NCI-H510A (cell line): Measurements from ENCODE around the gene RELCH.

Source experiments
- DNase-seq: peaks from one replicate; lab custom pipeline; 2025; lab: John Stamatoyannopoulos, UW

The RELCH gene

DNA sequence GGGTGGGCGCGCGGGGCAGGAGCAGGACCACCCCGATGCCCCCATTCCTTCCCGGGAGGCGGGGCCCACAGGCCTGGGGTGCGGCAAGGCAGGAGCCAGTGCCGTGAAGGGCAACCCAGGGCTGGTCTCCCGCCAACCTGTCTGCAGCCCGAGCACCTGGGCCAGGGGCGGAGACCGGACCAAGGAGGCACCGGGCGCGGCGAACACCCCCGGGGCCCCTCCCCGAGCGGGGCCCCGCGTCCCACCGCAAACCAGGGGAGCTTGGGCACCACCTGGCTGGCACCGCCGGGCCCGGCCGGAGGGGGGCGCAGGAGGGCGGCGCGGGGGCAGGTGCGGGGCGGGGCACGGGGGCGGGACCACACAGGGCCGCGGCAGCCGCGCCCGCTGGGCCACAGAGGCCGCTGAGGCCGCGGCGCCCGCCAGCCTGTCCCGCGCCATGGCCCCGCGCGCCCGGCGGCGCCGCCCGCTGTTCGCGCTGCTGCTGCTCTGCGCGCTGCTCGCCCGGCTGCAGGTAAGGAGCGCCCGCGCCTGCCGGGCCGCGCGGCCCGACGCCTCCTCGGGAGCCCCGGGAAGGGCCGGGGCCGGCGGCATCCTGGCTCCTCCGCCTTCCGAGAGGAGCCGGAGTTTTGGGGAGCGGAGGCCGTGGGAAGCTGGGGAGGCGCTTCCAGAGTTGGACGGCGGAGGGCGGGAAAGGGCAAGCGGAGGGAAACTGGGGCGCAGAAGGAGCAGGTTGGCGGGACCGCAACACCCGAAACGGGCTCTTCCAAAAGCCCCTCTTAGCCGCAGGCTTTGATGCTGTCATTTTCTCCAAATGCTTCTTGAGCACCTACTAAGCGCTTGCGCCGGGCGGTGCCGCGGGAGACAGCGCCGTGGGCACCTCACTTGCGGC is 138.1 kb downstream of the RELCH start, which contains the start of gene TNFRSF11A:
Gene TNFRSF11A (plus strand): TSS at position 394 of the 889 bp plus-strand sequence. CDS start 43 bp downstream, at position 437.
- peak; percentile 31 for DNase-seq

DNA sequence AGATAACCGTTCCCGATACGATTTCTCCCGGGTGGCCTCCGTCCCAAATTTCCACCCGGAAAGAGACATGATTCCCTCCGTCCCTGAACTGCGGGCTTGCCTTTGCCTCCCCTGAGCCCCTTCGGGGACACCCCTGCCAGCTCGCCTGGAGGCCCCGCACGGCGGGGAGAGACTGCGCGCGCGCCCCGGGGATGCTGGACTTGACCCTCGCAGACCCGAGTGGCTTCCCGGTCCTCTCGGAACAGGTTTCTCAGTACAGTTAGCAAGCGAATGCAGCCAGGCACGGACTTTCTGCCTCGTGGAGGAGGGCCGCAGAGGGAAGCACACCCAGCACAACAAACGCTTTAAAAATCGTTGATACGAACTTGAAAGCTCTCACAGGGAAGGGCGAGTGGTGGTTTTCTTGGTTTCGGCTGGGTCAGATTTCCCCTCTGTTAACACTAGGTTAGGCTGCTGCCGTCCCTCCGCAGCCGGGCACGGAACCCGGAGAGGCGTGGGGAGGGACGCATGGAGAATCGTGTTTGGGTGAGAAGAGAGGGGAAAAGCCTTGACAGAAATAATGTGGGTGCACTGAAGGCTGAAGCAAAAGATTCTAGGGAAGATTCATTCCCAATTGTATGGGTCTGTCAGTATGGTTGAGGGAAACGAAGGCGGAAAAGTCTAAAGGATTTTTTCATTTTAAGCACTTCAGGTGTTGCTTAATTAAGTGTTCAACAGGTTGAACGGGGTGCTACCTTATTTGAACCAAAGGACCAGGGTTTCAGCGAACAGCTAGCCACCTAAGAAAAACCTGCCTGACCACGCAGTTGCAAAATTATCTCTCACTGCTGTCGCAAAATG is 139.0 kb downstream of the RELCH start:
- peak; percentile 31 for DNase-seq

DNA sequence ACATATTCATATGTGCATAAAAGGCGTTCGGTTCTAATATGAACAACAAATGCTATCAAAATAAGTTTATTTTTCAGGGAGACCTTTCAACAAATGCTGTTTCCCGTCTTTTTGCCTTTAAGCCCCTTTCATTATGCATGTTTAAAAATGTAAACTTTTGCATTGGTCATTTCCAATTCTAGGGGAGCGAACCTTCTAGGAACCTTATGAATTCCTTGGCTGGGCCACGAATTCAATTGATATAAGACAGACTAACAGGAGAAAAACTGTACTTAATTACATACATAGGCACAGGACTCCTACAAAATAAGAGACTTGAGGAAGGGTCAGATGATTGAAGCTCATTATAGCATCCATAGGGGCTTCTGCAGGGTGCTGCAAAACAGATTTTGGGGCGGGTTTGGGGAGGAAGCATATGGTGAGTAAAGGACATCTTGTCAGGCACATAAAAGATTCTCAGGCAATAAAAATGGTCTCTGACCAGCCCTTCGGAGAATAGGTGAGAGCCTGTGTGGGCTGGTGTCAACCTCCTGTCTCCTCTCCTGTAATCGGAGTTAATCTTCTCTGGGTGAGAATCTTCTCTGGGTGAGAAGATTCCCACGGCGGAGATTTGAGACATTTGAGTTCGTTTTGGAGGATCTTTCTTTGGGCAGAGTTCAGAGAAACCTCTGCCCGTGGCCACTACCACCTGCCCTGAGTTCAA is 139.7 kb downstream of the RELCH start:
- no peak for DNase-seq

DNA sequence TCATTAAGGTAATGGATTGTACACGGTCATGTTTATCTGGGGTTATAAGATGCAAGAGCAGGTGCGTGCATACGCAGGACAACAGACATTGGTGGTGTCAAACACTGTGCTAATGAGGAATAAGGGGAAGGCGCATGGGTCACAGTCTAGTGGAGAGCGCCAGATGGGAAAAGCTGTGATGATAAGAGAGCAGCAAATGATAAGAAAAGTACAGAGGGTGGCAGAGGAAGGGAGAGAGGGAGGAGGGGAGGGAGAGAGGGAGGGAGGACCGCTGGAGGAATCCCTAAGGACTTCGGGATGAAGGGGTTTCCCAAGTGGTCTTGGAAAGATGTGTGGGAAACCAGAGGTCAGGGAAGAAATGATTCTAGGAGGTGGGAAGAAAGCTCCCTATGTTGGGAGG is 140.9 kb downstream of the RELCH start:
- no peak for DNase-seq

DNA sequence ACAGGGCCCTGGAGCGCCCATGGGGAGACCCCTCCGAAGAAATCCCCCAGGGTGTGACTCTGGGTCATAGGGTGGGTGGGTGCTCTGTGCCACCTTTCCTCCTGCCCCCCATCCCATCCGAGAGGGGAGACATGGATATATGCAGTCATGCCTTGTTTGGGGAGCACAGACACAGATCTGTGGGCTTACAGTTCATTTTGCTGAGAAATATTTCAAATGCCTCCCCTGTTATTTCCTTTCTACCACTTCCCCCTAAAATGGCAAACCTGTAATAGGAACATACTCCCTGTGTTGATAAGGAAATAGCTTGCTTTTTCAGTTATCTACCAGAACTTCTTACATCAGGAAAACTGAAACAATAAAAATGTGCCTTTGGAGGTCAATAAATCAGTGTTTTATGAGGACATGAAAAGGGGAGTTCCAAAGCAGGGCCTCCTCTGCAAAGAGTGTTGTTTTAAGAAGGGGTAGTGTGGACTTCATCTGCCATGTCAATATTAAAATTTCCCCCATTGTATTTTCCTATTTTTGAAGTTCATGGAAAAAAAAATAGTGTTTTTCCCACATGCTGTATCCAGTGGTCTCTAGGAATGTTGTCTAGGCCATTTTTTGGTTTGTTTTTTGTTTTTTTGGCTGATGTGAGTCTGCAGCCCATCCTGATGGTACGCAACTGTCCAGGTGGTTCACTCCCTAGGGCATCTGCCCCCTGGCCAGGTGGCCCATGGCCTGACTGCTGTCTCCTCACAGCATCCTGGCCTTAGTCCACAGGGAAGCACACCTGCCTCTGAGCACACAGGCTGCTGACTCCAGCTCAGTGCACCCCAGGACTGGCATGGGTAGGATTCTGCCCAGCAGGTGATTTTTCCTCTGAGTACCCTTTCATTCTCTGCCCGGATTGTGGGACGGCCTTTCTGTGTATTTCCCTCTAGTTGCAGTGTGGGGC is 141.8 kb downstream of the RELCH start:
- DNase-seq: peak; percentile 12

DNA sequence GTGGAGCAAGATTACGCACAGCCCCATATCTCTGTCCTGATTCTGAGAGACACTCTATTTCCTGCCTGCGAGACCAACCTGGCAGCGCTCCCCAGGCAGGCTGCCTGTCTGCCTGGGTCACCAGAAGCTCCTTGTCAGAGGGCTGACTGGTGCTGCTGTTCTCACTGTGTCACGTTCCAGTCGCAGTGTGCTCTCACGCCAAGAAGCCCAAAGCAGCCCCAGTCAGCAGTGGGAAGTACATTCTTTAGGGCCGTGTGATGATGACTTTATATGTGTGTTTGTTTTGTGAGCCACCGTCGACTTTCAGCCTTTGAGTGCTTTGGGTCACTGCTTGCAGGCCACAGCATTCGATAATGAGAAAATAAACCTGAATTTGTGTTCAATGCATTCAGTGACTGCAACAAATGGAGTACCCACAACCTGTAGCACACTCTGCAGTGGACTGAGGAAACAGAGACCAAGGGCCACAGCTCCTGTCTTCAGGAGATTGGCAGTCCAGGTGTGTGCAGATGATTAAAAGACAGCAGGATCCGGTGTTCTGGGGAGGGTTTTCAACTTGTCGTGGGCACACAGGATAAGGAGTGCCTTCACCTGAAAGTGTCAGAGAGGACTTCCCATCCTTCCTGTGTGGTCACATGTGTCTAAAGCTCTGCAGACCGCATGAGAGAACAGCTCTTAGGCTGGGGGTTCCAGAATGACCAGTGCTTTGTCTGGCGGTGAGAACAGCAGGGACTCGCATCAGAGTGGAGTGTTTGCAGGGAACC is 142.8 kb downstream of the RELCH start:
- DNase-seq: no peak

DNA sequence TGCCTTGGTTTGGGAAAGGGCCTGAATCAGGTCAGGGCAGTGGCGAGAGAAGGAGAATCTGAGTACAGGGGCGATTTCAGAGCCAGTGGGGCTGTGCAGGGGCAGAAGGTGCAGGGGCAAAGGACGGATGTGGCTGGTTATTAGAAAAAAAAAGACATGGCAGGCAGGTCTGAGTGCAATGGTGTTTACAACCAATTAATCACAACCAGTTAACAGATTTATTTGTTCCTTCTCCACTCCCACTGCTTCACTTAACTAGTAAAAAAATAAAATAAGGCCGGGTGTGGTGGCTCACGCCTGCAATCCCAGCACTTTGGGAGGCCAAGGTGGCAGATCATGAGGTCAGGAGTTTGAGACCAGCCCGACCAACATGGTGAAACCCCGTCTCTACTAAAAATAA is 143.6 kb downstream of the RELCH start:
- no peak for DNase-seq

DNA sequence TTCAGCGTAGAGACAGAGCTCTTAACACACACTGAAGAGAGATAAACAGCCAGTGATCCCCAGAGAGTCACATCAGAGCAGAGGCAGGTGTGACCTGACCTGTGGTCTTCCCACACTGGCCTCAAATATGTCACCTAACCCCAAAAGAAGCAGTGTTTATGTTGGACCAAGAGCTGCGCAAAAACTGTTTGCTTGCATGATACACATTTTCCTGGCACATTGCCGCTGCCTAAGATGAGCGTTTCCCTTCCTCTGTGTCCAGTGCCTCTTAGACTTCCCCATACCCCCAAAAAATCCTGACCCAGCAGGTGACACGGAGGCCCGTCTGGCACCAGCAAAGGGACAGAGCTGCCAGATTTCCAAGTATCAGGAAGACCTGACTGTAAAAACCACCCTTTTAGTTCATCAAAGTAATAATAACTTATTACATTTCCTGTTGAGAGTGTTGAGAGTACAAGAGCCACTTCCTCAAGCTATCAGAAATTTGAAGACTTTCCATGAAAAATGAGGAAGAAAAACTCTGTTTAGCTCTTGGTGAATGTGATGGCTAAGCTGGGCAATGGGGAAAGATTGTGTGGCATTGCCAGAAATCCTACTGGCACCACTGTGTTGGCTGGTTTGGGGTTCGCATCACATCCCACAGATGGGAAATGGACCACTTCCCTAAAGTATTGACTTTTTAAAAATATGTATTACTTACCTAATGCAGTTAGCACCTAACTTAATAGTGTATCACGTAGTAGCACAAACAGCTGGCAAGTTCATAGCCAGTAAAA is 144.7 kb downstream of the RELCH start:
- DNase-seq: no peak

DNA sequence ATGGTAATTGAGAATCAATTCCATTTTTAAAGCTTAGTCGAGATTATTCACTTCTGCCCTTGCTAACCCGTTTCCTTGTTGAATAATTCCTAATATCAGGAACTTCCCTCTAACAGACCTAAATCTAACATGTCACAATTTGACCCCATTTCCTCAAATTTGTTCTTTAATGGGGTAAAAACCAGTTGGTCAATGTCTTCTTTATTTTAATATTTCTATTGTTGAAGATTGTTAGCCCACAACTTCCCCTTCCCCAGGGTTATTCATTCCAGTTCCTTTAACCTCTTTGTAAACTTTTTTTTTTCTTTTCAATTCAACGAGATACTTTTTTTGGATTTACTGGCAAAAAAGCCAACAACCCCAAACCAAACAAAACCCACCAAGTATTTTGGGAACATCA is 145.4 kb downstream of the RELCH start:
- DNase-seq: no peak

DNA sequence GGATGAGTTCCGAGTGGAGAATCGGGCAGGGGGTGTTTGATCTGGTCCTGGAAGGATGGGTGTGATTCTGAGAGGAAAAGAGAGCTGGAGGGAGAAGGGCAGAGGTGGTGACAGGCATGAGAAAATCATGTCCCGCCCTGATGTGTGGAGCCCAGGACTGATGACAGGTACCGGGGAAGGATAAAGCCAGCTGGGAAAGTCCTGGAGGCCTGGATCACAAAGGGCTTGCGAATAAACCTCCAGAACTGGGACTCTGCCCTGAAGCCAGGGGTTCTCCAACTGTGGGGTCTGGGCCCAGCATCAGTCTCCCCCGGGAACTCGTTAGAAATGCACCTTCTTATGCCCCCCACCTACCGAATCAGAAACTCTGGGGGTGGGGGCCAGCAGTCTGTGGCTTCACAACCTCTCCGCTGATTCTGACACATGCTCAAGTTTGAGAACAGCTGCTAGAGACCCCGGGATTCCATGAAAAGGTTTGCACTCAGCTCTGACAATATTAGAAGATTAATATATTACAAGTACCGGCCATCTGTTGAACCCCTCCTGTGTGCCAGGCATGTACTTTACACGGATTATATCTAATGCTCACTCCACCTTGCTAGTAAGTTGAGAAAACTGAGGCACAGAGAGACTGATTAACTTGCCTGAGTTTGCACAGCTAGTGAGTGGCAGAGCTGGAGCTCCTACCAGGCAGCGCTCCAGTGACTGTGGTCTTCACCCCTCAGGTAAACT is 146.1 kb downstream of the RELCH start:
- no peak for DNase-seq

DNA sequence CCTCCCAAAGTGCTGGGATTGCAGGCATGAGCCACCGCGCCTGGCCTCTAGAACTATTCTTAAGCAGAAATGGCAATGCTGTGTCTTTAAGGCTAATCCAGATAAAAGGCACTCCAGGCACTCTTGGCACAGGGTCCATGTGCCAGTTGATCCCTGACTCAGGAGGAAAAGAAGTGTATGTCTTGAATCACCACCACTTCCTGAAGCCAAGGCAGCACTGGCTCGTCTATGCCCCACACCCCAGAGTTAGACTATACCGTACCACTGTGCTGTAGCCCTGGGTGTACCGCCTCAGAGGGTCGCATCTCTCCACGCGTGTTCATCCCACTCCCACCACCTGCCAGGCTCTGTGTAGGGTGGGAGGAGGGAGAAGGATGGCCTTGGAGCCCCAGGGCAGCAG is 147.1 kb downstream of the RELCH start:
- DNase-seq: no peak

DNA sequence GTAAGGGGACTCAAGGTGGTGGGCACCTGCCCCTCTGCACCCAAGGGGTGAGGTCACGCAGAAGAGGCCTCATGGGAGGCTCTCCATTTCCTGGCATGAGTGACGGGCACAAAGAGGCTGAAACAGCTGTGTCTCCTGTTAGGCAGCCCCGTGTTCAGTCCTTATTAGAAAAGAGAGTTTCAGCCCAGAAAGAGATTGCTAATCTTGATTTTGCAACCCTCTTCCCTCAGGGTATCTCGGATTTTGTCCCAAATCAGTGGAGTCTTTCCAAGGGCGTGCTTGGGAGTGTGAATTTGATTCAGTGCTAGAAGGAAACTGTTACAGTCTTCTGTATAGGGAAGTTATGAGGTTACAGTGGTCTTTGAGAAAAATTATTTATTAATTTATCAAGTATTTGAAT is 148.4 kb downstream of the RELCH start:
- DNase-seq: no peak

DNA sequence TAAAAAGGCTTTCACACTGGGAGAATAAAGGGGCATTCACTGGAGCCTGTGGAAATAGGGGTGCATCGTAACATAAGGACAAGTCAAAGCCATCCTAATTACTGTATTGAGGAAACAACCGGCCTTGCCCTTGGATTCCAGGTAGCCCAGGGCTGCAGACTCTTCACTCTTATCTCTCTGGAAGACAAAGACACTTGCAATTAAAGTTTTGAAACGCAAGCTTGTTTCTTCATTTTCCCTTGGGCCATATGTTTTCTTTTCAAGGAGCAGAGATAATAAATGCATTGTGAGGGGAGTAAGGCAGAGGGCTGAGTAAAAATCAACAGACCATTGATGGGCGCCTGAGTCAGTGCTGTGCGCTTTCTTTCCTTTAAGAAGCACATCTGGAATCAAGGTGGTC is 149.6 kb downstream of the RELCH start:
- no peak for DNase-seq

DNA sequence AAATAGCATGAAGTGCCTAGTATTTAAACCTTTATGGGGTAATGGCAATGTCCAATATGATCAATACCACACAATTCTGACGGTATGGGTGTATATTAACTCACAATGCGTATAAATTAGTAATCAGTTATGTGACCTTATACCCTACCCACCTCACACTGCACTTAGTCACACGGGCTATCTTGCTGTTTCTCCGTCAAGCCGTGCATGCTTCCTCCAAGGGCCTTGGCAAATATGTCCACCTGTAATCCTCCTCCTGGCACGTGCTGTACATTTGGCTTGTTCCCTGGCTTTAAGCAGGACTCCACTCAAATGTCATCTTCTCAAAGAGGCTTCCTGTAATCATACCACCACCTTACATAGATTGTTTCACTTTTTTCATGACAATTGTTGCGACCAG is 150.3 kb downstream of the RELCH start:
- no peak for DNase-seq

DNA sequence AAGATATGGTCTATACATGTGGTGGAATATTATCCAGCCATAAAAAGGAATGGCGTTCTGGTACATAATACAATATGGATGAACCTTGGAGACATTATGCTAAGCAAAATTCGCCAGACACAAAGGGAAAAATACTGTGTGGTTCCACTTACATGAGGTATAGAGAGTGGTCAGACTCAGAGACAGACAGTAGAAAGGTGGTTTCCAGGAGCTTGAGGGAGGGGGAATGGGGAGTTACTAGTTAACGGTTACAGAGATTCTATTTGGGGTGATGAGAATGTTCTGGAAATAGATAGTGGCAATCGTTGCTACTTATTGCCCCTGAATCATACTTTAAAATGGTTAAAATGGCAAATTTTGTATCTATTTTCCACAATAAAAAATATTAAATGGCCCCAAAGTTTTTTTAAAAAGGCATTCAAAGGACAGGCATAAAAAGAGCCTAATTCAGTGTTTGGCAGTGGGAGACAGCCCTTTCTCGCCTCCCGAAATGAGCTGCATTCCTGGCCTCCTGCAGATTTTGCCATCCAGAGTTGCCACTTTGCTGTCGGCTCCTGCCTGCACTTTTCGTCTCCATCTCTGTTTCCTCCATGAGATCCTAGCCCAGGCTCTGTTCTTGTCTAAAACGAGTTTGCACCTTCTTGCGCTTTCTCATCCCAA is 151.5 kb downstream of the RELCH start:
- DNase-seq: no peak

DNA sequence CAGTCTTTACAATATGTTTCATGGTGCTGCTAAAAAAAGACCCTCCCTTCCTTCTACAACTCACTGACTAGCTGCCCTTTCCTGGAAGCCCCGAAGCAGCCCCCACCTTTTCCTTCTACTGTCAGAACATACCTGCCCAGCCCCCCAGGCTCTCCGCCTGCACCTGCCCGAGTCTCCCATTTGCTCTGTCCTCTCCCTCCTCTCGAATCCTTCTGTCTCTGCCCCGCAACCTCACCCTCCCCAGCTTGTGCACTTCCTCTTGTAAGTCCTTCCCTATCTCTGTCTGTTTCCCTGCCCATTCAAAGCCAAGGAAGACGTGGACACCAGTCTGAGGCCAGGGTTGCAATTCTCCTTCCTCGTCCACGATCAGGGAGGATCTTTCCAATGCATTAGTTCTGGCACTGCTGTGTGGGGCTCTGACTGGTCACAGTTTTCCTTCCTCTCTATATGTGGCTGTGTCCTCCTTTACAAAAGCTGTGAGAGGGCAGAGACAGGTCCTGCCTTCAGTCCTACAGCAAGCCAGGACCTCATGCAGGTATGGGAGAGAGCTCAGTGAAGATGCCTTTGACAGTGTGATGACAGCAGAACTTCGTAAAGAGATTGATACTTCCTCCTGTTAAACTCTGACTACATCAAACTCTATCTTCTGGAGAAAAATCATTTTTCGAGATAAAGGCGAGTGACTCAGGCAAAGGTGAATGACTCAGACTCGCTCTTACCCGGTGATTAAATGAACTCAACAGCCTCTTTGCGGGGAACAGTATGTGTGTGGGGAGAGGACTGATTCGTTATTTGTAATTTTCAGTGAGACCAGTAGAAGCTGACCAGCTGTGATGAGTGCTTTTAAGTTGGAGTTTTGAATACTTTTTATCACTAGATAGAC is 152.3 kb downstream of the RELCH start:
- DNase-seq: no peak

DNA sequence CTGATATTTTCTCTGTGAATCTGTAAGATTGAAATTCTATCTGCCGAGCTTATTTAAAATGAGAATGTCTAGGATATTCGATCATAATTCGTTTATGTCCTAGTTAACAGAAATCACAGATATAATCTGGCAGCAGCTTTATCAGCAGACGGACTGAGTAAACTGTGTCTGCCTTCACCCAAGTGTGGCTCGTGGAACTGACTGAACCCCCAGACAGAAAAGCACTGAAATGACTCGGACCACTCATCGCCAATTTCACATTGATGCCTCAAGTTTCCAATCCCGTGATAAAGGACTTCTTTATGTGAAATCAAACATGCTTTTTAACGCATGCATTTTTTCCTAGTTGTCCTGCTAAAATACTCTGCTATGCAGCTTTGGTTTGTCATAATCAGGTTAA is 153.9 kb downstream of the RELCH start:
- DNase-seq: no peak
